Superior temporal gyrus (tissue), 1 donor: ENCODE measurements around the gene VSIG10L.
A peak's percentile ranks its signal among the peaks of the same experiment; 100 is the strongest.

Source experiments
- DNase-seq: peaks from one replicate; pipeline ENCODE4 v3.0.0-alpha.2; 2016; ENCODE audit errors: extremely low spot score

The VSIG10L gene

DNA sequence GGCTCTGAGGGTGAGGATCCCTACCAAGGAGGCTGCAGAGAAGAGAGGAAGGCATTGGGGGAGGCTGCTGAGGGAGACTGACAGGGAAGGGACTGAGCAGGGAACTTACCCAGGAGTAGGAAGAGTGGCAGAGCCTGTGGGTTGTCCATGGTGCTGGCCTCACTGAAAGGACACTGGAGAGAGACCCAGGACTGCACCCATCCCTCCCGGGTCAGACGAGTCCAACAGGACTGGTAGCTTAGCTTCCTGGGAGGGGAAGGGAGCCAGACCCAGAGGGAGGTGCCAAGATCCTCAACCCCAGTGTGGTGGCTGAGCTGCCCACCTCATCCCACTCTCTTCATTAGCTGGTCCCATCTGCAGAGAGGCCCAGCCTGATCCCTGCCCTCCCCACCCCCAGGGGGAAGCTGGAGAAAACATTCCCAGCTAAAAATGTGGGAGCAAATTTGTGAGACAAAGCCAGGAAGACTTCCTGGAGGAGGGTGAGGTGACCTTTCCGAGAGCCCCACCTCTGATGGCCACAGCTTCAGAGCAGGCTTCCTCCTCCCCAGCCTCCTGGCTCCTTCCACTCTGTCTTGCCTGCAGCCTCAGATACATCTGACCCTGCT, at the start of gene VSIG10L:
VSIG10L (minus strand) TSS at position 164 of the 605 bp plus-strand sequence; CDS start at position 149, 15 bp downstream.
- DNase-seq, result no peak

- DNase-seq, result no peak
Observed at GRCh38 chr19:51391073-51391611, 49.2 kb upstream of the VSIG10L start.

GRCh38 chr19:51389143-51389542, 47.2 kb upstream of the VSIG10L start:
- no peak for DNase-seq

DNA sequence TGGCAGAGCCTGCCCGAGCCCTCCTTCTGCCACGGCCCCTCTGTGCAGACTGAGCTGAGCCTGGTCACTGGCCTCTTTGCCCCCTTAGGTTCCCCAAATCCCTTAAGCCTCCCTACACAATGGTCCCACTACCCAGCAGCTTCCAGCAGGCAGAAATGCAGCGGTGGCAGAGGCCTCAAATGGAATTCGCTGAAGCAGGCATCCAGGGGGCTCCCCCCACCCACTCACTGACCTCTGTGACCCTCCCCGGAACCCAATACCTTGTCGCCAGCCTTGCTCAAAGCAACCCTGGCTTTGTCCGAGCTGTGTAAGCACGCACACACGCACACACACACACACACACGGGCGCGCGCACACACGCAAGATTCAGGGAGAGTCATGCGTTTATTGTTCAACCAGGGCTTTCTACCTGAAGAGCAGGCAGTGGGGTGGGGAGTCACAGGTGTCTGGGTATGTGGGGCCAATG, 46.0 kb upstream of the VSIG10L start, which contains the start of gene LIM2:
LIM2 (minus strand) TSS at position 51 of the 466 bp plus-strand sequence. CDS start 531 bp downstream, outside the sequence.
- DNase-seq, result no peak

GRCh38 chr19:51386882-51387520, 45.1 kb upstream of the VSIG10L start:
- DNase-seq, result no peak

DNA sequence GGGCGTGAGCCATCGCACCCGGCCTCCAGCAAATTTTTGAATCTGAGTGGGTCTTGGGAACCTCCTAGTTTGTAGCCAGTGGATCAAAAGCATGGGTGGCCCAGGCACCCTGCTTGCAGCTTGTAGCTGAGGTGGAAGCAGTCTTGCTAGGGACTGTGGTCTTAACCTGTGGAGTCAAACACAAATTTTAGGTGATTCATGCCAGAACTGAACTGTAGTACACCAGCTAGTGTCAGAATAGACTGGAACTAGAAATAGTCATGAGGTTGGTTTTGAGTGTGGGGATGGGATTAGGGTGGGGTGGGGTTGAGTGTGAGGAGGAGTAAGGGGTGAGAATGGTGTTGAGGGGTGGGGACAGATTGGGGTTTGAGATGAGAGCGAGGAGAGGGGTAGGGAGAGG, 40.1 kb upstream of the VSIG10L start:
- no peak for DNase-seq

DNA sequence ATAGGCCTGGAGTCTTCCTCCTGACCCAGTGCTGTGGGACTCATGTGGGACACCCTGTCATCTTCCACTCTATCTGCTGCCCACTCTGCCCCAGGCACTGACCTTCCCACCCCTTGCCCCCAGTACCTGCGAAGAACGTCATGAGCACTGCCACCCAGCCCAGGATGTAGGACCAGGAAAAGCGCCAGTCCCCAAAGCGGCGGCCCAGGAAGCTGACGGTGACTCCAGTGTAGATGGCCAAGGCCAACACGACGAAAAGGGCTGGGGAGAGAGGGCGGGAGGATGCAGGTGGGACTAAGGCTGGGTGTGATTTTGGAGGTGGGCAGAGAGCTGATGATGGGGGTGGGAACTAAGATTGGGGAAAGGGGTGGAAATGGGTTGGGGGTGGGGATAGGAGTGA, 38.4 kb upstream of the VSIG10L start:
- no peak for DNase-seq

GRCh38 chr19:51377422-51377821, 35.5 kb upstream of the VSIG10L start:
- DNase-seq, result no peak

- DNase-seq, result no peak
Observed at GRCh38 chr19:51375504-51376221, 33.7 kb upstream of the VSIG10L start.

- DNase-seq, result no peak
Observed at GRCh38 chr19:51372649-51373504, 30.9 kb upstream of the VSIG10L start, which contains the start of gene NKG7. Gene NKG7 (minus strand): TSS chr19:51372654. CDS start chr19:51372535, 119 bp downstream.

- no peak for DNase-seq
Observed at GRCh38 chr19:51372021-51372648, 30.2 kb upstream of the VSIG10L start.

DNA sequence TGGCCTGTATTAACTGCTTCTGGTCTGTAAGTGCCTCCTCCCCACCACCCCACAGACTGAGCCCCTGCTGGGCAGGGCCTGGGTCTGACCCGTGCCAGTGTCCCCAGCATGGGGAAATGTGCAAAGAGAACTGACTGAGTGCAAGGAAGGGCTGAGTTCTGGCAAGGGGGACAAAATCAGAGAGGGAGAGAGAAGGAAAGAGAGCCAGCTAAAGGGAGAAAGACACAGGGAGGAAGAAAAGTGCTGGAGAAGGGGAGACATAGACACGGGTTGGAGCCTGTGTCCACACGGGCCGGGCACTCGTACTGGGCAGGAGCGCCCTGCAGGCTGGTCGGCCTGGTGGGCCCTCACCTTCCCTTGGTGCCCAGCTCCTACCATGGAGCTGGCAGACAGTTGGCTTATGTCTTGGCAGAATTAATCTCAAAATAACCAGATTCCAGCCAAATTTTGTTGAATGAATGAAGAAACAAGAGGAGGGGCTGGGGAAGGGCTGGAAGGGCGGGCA, 29.3 kb upstream of the VSIG10L start:
- DNase-seq, result no peak

- DNase-seq, result no peak
Observed at GRCh38 chr19:51370230-51370629, 28.3 kb upstream of the VSIG10L start.

GRCh38 chr19:51368366-51369282, 26.7 kb upstream of the VSIG10L start, which contains the start of gene CLDND2:
Gene CLDND2 (minus strand): TSS chr19:51369003. CDS start chr19:51368577, 426 bp downstream.
- DNase-seq, result no peak

DNA sequence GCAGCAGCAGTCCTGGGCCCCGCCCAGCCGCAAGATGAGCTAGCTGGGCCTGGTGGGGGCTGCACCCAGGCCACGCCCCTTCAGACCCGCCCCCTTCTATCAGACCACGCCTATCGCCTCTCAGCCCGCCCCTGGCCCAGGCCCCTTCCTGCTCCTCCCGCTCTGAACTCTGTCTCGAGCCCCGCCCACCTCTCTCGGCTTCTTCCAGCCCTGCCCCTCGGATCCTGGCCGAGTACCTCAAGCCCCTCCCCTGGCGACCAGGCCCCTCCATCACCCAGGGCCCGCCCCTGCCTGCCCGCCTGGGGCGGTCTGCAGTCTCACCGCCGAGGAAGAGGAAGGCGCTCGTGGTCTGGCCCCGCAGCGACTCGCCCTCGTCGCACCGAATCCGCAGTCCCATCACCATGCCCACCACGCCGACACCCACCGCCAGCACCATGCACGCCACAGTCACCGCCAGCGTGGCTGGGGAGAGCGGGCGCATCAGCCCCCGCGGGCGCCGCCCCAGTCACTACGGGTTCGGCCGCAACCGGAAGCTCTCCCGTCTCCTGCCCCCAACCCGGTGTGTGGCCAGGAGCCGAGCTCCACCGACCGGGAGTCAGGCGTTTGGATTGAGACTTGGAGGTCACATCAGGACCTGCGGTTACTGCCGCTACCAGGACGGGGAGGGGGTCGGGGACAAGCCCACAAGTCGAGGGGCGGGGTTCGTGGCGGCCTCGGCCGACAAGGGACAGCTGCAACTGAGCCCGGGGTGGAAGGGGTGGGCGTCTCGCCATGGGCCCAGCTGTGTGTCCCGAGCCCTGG, 25.8 kb upstream of the VSIG10L start:
- DNase-seq, result peak; percentile 95

GRCh38 chr19:51367255-51367564, 25.3 kb upstream of the VSIG10L start:
- no peak for DNase-seq

GRCh38 chr19:51366389-51367254, 24.7 kb upstream of the VSIG10L start:
- peak; percentile 98 for DNase-seq

DNA sequence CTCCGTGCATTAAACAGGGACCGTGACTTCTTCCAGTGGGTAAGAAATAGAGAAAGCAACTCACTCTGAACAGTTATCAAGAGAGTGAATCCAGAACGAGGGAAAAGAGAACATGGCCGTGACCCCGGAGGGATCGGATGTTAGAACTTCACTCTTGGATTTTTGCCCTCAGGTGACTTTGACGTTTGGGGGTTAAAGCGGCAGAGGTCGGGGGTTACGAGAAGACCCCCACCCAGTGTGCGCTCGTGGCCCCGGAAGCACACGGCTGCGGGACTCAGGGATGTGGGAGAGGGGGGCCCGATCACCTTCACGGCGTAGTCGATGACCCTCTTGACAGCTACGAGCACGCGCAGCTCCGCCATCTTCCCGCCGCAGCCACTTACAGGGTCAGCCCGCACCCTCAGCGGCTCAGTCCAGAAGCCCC, 24.0 kb upstream of the VSIG10L start, which contains the start of gene ETFB:
ETFB (minus strand) TSS at position 424 of the 424 bp plus-strand sequence; CDS start at position 362, 62 bp downstream.
- no peak for DNase-seq
